ENCODE measurements around the gene PHF24. TPM values are rescaled to one million over a fixed set of nuclear protein-coding genes. Genes with fewer than 3 reads are reported as not detected.
"Not testable (repeated sequence)": the region's sequence is repeated elsewhere in the genome, so short reads cannot be mapped to it uniquely, and the experiment has no call there.

The PHF24 gene
- total RNA-seq, 6 experiments from 2014 or later = 0.04 to 0.06 TPM; not detected in 4

DNA sequence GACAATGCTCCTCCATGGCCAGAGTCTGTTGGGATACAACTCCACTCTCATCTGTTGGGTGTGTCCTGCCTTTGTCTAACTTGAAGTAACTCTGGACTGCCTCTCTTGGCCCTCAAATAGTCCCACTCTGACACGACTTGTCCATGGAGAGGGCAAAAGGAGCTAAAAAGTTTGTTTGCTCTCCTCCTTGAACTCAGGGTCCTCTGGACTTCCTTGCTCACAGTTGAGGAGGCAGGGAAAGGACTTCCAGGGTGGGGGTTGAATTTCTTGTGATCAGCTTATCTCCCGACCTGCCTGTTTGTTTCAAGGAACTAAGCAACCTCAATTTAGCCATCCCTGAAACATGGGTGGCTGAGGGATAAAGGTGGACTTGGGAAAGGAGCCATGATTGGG lies 43.2 kb downstream of the PHF24 start:
- Histone ChIP-seq H3K4me3 (no peak overlapping the region), H3K36me3 (no peaks in the 10 kb centered on the region), H3K27me3 (no peaks in the 10 kb centered on the region), H3K9me3 (no peaks in the 10 kb centered on the region), H3K4me1 (peaks cover 0 to 19% (median 8%) of the 10 kb centered on the region in 4 donors), H3K27ac (no peak overlapping the region)
- TF ChIP-seq POLR2A (IDR thresholded peaks at IDR 0.05) = no peak
- TF ChIP-seq, protein P1, sequence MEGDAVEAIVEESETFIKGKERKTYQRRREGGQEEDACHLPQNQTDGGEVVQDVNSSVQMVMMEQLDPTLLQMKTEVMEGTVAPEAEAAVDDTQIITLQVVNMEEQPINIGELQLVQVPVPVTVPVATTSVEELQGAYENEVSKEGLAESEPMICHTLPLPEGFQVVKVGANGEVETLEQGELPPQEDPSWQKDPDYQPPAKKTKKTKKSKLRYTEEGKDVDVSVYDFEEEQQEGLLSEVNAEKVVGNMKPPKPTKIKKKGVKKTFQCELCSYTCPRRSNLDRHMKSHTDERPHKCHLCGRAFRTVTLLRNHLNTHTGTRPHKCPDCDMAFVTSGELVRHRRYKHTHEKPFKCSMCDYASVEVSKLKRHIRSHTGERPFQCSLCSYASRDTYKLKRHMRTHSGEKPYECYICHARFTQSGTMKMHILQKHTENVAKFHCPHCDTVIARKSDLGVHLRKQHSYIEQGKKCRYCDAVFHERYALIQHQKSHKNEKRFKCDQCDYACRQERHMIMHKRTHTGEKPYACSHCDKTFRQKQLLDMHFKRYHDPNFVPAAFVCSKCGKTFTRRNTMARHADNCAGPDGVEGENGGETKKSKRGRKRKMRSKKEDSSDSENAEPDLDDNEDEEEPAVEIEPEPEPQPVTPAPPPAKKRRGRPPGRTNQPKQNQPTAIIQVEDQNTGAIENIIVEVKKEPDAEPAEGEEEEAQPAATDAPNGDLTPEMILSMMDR (IDR thresholded peaks at IDR 0.05) = no peak
- no peak for ATAC-seq
- intact Hi-C loops (cut with DNase I) = no loop called here
- WGBS (ENCODE audit: insufficient coverage, low coverage, low lambda C conversion rate, missing lambda C conversion rate) = 40% methylated on average over 1 of the region's 2 CpGs
- DNase-seq = no peak

DNA sequence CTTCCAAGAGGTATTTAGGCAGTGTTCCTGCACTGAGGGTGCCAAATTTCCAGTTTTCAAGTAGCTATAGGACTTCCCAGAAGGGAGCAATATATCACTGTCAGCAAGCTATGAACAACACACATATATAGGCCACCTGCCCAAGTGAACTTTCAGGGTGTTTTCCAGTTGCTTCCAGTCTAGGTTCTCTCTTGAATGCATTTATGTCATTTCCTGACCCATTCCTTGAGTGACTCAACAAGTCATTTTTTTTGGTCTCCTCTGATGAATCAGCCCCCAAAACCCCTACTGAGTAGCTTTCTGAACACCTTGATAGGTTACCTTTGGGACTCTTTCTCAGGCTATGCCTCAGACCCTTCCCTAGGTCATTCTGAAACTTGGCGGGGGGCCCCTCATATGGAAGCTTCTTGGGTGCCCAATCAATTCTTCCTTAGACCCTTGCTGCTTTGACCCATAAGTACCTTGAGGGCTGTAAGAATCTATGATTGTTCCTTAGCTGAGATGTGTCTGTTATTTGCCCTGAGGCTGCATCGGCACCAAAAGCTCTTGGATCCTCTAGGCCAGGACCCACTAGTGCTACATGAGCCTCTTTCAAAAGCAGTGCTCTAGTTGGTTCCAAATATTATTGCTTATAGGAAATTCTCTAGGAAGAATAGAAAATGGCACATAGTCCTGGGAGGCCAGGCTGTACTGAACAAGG lies 43.9 kb downstream of the PHF24 start:
- Histone ChIP-seq H3K36me3 (no peaks in the 10 kb centered on the region), H3K27me3 (no peaks in the 10 kb centered on the region), H3K9me3 (no peaks in the 10 kb centered on the region), H3K4me3 (no peak overlapping the region), H3K27ac (no peak overlapping the region), H3K4me1 (peaks cover 0 to 15% (median 6%) of the 10 kb centered on the region in 4 donors)
- DNase-seq (no peak), ATAC-seq (no peak)
- 100% methylated on average over 2 of the region's 2 CpGs for WGBS (ENCODE audit: insufficient coverage, low coverage, low lambda C conversion rate, missing lambda C conversion rate)
- no peak for TF ChIP-seq POLR2A (IDR thresholded peaks at IDR 0.05)
- TF ChIP-seq, protein P1 (IDR thresholded peaks at IDR 0.05) = no peak
- intact Hi-C loops (cut with DNase I) = no loop called here

DNA sequence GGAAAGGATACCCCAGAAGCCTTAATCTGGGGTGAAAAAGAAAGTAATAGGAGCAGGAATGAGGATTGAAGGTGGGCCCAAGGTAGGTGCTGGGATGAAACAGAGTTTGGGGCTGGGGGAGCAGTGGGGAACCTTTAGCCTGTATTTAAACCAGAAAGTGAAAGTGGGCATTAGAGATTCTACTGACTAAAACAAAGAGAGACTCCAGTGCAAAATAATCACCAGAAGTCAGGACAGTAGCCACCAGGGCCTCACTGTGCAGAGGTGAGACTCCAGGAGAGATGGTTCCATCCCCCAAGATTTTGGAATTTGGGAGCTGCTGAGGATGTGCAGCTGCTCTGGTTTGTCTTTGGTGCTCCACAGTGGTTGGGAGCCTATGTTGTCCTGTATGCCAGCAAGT lies 44.5 kb downstream of the PHF24 start:
- H3K27ac ChIP-seq = no peak overlapping the region
- no peak for TF ChIP-seq POLR2A (IDR thresholded peaks at IDR 0.05)
- TF ChIP-seq, protein P1 (IDR thresholded peaks at IDR 0.05) = no peak
- intact Hi-C loops (cut with DNase I) = no loop called here
- DNase-seq (no peak), ATAC-seq (no peak)
- H3K4me1 ChIP-seq = peaks cover 0 to 8% (median 3%) of the 10 kb centered on the region in 4 donors
- no peak overlapping the region for H3K4me3 ChIP-seq
- H3K36me3 ChIP-seq = no peaks in the 10 kb centered on the region
- H3K27me3 ChIP-seq = no peaks in the 10 kb centered on the region
- H3K9me3 ChIP-seq = no peaks in the 10 kb centered on the region

DNA sequence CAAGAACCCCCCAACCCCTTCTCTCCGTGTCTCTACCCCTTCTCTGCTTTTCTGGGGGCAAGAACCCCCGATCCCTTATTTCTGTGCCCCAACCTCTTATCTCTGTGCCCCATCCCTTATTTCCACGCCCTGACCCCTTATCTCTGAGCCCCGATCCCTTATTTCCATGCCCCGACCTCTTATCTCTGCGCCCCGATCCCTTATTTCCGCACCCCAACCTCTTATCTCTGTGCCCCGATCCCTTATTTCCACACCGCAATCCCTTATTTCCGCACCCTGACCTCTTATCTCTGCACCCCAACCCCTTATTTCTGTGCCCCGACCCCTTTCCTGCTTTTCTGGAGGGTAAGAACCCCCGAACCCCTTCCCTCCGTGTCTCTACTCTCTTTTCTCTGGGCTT lies 46.2 kb downstream of the PHF24 start:
- H3K4me3 ChIP-seq; H3K4me1 ChIP-seq; H3K9me3 ChIP-seq; DNase-seq; H3K36me3 ChIP-seq; H3K27me3 ChIP-seq; H3K27ac ChIP-seq; ATAC-seq; intact Hi-C loops (cut with DNase I): not testable (repeated sequence)
- WGBS (ENCODE audit: insufficient coverage, low coverage, low lambda C conversion rate, missing lambda C conversion rate) = 86% methylated on average over 12 of the region's 14 CpGs

DNA sequence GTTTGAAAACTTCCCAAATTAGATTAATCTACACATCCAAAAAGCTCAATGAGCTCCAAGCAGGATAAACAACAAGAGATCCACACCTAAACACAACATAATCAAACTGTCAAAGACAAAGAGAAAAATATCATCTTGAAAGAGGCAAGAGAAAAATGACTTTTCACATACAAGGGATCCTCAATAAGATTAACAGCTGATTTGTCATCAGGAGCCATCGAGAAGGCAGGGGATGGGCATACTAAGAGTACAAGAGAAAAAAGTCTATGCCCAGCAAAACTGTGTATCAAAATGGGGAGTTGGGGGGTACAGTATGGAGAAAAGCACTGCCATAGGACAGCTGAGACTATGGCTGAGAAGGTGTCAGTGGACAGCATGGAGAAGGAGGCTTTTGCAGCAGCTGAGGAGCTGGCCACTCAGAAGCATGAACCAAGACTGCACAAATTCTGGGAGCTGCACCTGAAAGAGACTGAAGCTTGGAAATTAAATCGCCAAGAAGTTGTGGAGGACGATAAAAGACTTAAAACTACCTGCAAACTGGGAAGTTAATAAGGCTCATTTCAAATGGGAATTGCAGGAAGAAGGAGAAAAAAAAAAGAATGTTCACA lies 52.4 kb downstream of the PHF24 start:
- WGBS (ENCODE audit: insufficient coverage, low coverage, low lambda C conversion rate, missing lambda C conversion rate) = 92% methylated on average over 2 of the region's 3 CpGs
- DNase-seq (no peak), ATAC-seq (no peak)
- Histone ChIP-seq H3K36me3 (peaks cover 0 to 29% (median 8%) of the 10 kb centered on the region in 4 donors), H3K27me3 (no peaks in the 10 kb centered on the region), H3K9me3 (peaks cover 0 to 5% (median 0%) of the 10 kb centered on the region in 4 donors), H3K4me3 (no peak overlapping the region), H3K27ac (no peak overlapping the region), H3K4me1 (no peaks in the 10 kb centered on the region)
- intact Hi-C loops (cut with DNase I) = no loop called here
- TF ChIP-seq POLR2A (IDR thresholded peaks at IDR 0.05) = no peak
- TF ChIP-seq, protein P1 (IDR thresholded peaks at IDR 0.05) = no peak

Data from right lobe of liver (tissue), 6 donors.